Astrocyte (in vitro differentiated cells and primary cell): ENCODE measurements around the gene SLC16A13.

Experiments used
- EZH2 ChIP-seq: IDR thresholded peaks from 2 replicates; pipeline ENCODE4 v1.6.1; 2012; ENCODE audit warnings: mild to moderate bottlenecking, low read length, inconsistent platforms; ENCODE audit not compliant: insufficient read depth
- TF ChIP-seq, protein P1 (sequence below): IDR thresholded peaks from 2 replicates; pipeline ENCODE4 v1.5.1; 2011; ENCODE audit warnings: low read depth, mild to moderate bottlenecking, inconsistent platforms, low read length, moderate library complexity; ENCODE audit not compliant: insufficient read depth

DNA sequence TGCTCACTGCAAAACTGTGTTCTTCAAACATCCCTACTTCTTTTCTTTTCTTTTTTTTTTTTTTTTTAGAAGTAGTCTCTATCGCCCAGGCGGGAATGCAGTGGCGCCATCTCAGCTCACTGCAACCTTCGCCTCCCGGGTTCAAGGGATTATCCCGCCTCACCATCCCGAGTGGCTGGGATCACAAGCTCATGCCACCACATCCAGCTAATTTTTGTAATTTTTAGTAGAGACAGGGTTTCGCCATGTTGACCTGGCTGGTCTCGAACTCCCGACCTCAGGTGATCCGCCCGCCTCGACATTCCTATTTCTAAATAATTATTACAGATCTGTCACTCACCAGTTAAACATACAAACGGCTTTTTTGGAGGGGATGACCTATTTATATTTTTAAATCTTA, 24.4 kb upstream of the SLC16A13 start:
- TF ChIP-seq, protein P1, sequence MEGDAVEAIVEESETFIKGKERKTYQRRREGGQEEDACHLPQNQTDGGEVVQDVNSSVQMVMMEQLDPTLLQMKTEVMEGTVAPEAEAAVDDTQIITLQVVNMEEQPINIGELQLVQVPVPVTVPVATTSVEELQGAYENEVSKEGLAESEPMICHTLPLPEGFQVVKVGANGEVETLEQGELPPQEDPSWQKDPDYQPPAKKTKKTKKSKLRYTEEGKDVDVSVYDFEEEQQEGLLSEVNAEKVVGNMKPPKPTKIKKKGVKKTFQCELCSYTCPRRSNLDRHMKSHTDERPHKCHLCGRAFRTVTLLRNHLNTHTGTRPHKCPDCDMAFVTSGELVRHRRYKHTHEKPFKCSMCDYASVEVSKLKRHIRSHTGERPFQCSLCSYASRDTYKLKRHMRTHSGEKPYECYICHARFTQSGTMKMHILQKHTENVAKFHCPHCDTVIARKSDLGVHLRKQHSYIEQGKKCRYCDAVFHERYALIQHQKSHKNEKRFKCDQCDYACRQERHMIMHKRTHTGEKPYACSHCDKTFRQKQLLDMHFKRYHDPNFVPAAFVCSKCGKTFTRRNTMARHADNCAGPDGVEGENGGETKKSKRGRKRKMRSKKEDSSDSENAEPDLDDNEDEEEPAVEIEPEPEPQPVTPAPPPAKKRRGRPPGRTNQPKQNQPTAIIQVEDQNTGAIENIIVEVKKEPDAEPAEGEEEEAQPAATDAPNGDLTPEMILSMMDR: no peak
- no peak for TF ChIP-seq EZH2
